ENCODE data around the gene PGA4.
"Not testable (repeated sequence)": the region's sequence is repeated elsewhere in the genome, so short reads cannot be mapped to it uniquely, and the experiment has no call there.

Gene PGA4

GRCh38 chr11:61204502-61205059 lies 17.6 kb upstream of the PGA4 start:
- DNase-seq; H3K4me1 ChIP-seq (ENCODE audit: insufficient read depth, low read length); H3K79me2 ChIP-seq (ENCODE audit: insufficient read depth, low read length); H3K36me3 ChIP-seq (ENCODE audit: insufficient read depth, low read length); H3K9ac ChIP-seq (ENCODE audit: low read depth, low read length); H3K27ac ChIP-seq (ENCODE audit: low read length); H3K9me3 ChIP-seq (ENCODE audit: insufficient read depth, low read length, severe bottlenecking); H3K4me2 ChIP-seq (ENCODE audit: insufficient read depth, low read length); ATAC-seq (ENCODE audit: insufficient read depth, low read depth); H3K27me3 ChIP-seq (ENCODE audit: insufficient read depth, low read length, poor library complexity); H4K20me1 ChIP-seq (ENCODE audit: insufficient read depth, low read length); H2AFZ ChIP-seq (ENCODE audit: low read depth, low read length); H3K4me3 ChIP-seq (ENCODE audit: low read depth in 1 of 2, low read length in 2 of 2): not testable (repeated sequence)

- not testable (repeated sequence) for DNase-seq; H3K79me2 ChIP-seq (ENCODE audit: insufficient read depth, low read length); H3K27ac ChIP-seq (ENCODE audit: low read length); H3K4me1 ChIP-seq (ENCODE audit: insufficient read depth, low read length); ATAC-seq (ENCODE audit: insufficient read depth, low read depth); H3K4me2 ChIP-seq (ENCODE audit: insufficient read depth, low read length); H2AFZ ChIP-seq (ENCODE audit: low read depth, low read length); H4K20me1 ChIP-seq (ENCODE audit: insufficient read depth, low read length); H3K9ac ChIP-seq (ENCODE audit: low read depth, low read length); H3K36me3 ChIP-seq (ENCODE audit: insufficient read depth, low read length); H3K4me3 ChIP-seq (ENCODE audit: low read depth in 1 of 2, low read length in 2 of 2); H3K27me3 ChIP-seq (ENCODE audit: insufficient read depth, low read length, poor library complexity); H3K9me3 ChIP-seq (ENCODE audit: insufficient read depth, low read length, severe bottlenecking)
These were observed 14.4 kb upstream of the PGA4 start for GRCh38 chr11:61207636-61208310.

- not testable (repeated sequence) for H3K27ac ChIP-seq (ENCODE audit: low read length); H2AFZ ChIP-seq (ENCODE audit: low read depth, low read length); H3K36me3 ChIP-seq (ENCODE audit: insufficient read depth, low read length); H3K27me3 ChIP-seq (ENCODE audit: insufficient read depth, low read length, poor library complexity); H3K4me3 ChIP-seq (ENCODE audit: low read depth in 1 of 2, low read length in 2 of 2); H3K4me2 ChIP-seq (ENCODE audit: insufficient read depth, low read length); H3K79me2 ChIP-seq (ENCODE audit: insufficient read depth, low read length); H3K4me1 ChIP-seq (ENCODE audit: insufficient read depth, low read length); H4K20me1 ChIP-seq (ENCODE audit: insufficient read depth, low read length); H3K9me3 ChIP-seq (ENCODE audit: insufficient read depth, low read length, severe bottlenecking); DNase-seq; ATAC-seq (ENCODE audit: insufficient read depth, low read depth); H3K9ac ChIP-seq (ENCODE audit: low read depth, low read length)
These were observed 11.5 kb upstream of the PGA4 start for GRCh38 chr11:61210629-61211028.

- H3K27ac ChIP-seq (ENCODE audit: low read length); H3K4me2 ChIP-seq (ENCODE audit: insufficient read depth, low read length); DNase-seq; H3K27me3 ChIP-seq (ENCODE audit: insufficient read depth, low read length, poor library complexity); H3K4me1 ChIP-seq (ENCODE audit: insufficient read depth, low read length); H2AFZ ChIP-seq (ENCODE audit: low read depth, low read length); ATAC-seq (ENCODE audit: insufficient read depth, low read depth); H4K20me1 ChIP-seq (ENCODE audit: insufficient read depth, low read length); H3K9me3 ChIP-seq (ENCODE audit: insufficient read depth, low read length, severe bottlenecking); H3K4me3 ChIP-seq (ENCODE audit: low read depth in 1 of 2, low read length in 2 of 2); H3K9ac ChIP-seq (ENCODE audit: low read depth, low read length); H3K36me3 ChIP-seq (ENCODE audit: insufficient read depth, low read length); H3K79me2 ChIP-seq (ENCODE audit: insufficient read depth, low read length): not testable (repeated sequence)
These were observed 10.7 kb upstream of the PGA4 start for GRCh38 chr11:61211327-61211952.

GRCh38 chr11:61212202-61212601 lies 9.9 kb upstream of the PGA4 start:
- H3K4me1 ChIP-seq (ENCODE audit: insufficient read depth, low read length); ATAC-seq (ENCODE audit: insufficient read depth, low read depth); H3K4me3 ChIP-seq (ENCODE audit: low read depth in 1 of 2, low read length in 2 of 2); H3K4me2 ChIP-seq (ENCODE audit: insufficient read depth, low read length); H3K79me2 ChIP-seq (ENCODE audit: insufficient read depth, low read length); H3K27me3 ChIP-seq (ENCODE audit: insufficient read depth, low read length, poor library complexity); H3K9ac ChIP-seq (ENCODE audit: low read depth, low read length); H3K27ac ChIP-seq (ENCODE audit: low read length); H2AFZ ChIP-seq (ENCODE audit: low read depth, low read length); DNase-seq; H4K20me1 ChIP-seq (ENCODE audit: insufficient read depth, low read length); H3K36me3 ChIP-seq (ENCODE audit: insufficient read depth, low read length); H3K9me3 ChIP-seq (ENCODE audit: insufficient read depth, low read length, severe bottlenecking): not testable (repeated sequence)

GRCh38 chr11:61213711-61214324 lies 8.3 kb upstream of the PGA4 start:
- DNase-seq; H3K27ac ChIP-seq (ENCODE audit: low read length); H2AFZ ChIP-seq (ENCODE audit: low read depth, low read length); H4K20me1 ChIP-seq (ENCODE audit: insufficient read depth, low read length); H3K4me2 ChIP-seq (ENCODE audit: insufficient read depth, low read length); H3K9me3 ChIP-seq (ENCODE audit: insufficient read depth, low read length, severe bottlenecking); H3K27me3 ChIP-seq (ENCODE audit: insufficient read depth, low read length, poor library complexity); H3K36me3 ChIP-seq (ENCODE audit: insufficient read depth, low read length); H3K4me1 ChIP-seq (ENCODE audit: insufficient read depth, low read length); ATAC-seq (ENCODE audit: insufficient read depth, low read depth); H3K4me3 ChIP-seq (ENCODE audit: low read depth in 1 of 2, low read length in 2 of 2); H3K9ac ChIP-seq (ENCODE audit: low read depth, low read length); H3K79me2 ChIP-seq (ENCODE audit: insufficient read depth, low read length): not testable (repeated sequence)

- not testable (repeated sequence) for DNase-seq; H4K20me1 ChIP-seq (ENCODE audit: insufficient read depth, low read length); H3K79me2 ChIP-seq (ENCODE audit: insufficient read depth, low read length); H2AFZ ChIP-seq (ENCODE audit: low read depth, low read length); H3K27ac ChIP-seq (ENCODE audit: low read length); H3K4me1 ChIP-seq (ENCODE audit: insufficient read depth, low read length); H3K36me3 ChIP-seq (ENCODE audit: insufficient read depth, low read length); H3K4me2 ChIP-seq (ENCODE audit: insufficient read depth, low read length); H3K27me3 ChIP-seq (ENCODE audit: insufficient read depth, low read length, poor library complexity); ATAC-seq (ENCODE audit: insufficient read depth, low read depth); H3K9ac ChIP-seq (ENCODE audit: low read depth, low read length); H3K4me3 ChIP-seq (ENCODE audit: low read depth in 1 of 2, low read length in 2 of 2); H3K9me3 ChIP-seq (ENCODE audit: insufficient read depth, low read length, severe bottlenecking)
These were observed 3.8 kb upstream of the PGA4 start for GRCh38 chr11:61218306-61218705.

- H3K4me2 ChIP-seq (ENCODE audit: insufficient read depth, low read length); H3K36me3 ChIP-seq (ENCODE audit: insufficient read depth, low read length); H3K27me3 ChIP-seq (ENCODE audit: insufficient read depth, low read length, poor library complexity); DNase-seq; H3K9me3 ChIP-seq (ENCODE audit: insufficient read depth, low read length, severe bottlenecking); H2AFZ ChIP-seq (ENCODE audit: low read depth, low read length); H3K4me3 ChIP-seq (ENCODE audit: low read depth in 1 of 2, low read length in 2 of 2); H4K20me1 ChIP-seq (ENCODE audit: insufficient read depth, low read length); ATAC-seq (ENCODE audit: insufficient read depth, low read depth); H3K4me1 ChIP-seq (ENCODE audit: insufficient read depth, low read length); H3K27ac ChIP-seq (ENCODE audit: low read length); H3K79me2 ChIP-seq (ENCODE audit: insufficient read depth, low read length); H3K9ac ChIP-seq (ENCODE audit: low read depth, low read length): not testable (repeated sequence)
These were observed 3.1 kb upstream of the PGA4 start for GRCh38 chr11:61219016-61219415.
